Skin of body (tissue), 3 donors: ENCODE measurements around the gene MDN1. TPM values are rescaled to one million over a fixed set of nuclear protein-coding genes. Genes with fewer than 3 reads are reported as not detected.

Source experiments
- DNase-seq: peaks from one replicate; lab custom pipeline; 2025; lab: John Stamatoyannopoulos, UW
- small RNA-seq: library from RNA; depleted of rRNA; stranded (forward); fragments of <200 nt; gene quantifications from one replicate; pipeline ENCODE3, GENCODE V24; 2014; ENCODE audit warnings: low replicate concordance
- total RNA-seq: library from RNA; depleted of rRNA; stranded (reverse); fragments of >200 nt; gene quantifications from one replicate; pipeline ENCODE4 v1.2.3, GENCODE V29; 2014

Gene MDN1
- total RNA-seq, 1 donor from 2014 or later: 32.3 TPM

DNA sequence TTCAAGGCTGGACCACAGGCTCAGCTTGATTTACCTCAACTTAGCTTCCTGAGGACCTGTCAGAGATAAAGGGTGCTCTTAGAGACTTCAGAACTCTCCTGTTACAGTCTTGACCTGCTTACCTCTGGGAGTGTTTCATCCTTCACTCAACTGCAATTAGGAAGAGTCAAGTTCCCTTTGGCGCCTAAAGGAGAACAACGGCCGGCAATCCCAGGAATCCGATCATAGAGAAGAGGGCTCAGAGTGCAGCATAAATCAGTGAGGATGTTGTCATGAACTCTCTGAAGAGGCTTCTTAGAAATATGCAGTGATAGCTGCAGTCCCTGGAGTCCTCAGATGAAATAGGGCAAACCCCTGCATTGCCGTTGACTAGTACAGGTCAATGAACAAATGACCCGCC is 217.4 kb downstream of the MDN1 start:
- DNase-seq: no peak

GRCh38 chr6:89599727-89600126 is 219.9 kb downstream of the MDN1 start:
- DNase-seq: no peak

DNA sequence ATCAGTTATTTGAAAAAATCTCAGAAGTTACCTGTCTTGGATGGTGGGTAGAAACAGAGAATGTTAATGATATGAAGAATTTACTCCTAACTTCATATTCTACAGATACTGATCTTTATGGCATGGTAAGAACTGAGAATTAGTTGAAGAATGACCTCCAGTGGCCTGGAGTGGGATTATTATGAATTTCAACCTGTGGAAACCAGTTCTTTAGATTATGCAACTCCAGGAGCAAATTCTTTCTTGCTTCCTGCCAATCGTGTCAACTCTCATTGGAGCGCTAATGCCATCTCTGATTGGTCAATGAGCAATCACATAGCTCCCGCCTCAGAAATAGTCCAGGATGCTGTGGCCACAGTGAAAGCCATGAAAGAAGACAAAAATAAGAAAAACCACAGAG is 221.6 kb downstream of the MDN1 start:
- no peak for DNase-seq

GRCh38 chr6:89597372-89597771 is 222.2 kb downstream of the MDN1 start:
- DNase-seq: no peak

DNA sequence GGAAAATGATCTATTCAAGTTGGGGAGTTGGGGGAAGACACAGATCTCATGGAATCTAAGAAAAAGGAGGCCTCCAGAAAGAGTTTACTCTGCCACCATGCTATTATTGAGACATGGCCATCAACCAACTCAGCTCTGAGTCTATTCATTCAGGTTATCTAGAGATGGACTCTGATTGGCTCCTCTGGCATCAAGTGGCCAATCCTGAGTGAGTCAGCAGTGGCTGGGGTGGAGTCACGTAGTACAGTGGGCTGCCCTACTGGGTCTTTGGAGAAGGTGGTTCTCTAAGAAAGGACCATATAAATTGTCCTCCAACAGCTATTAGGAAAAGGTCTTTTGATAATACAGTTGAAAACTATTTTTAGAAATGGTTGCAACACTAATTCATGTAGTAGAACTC is 223.1 kb downstream of the MDN1 start:
- no peak for DNase-seq

- no peak for DNase-seq
Observed at GRCh38 chr6:89596056-89596455, 223.5 kb downstream of the MDN1 start.

Small RNA genes lying within 50 kb of the gene (small RNA-seq; reads per million reads assigned to genes)
- not detected for gene DNAJC19P6
- gene RF00019: not detected

Other genes starting within 250 kb of the MDN1 start
- gene LYRM2, start 181.0 kb downstream of the MDN1 start, total RNA-seq: 15.1 TPM
- gene CASP8AP2, start 10.1 kb upstream of the MDN1 start, total RNA-seq: 18.8 TPM
- not detected for gene GJA10, start 74.7 kb upstream of the MDN1 start, total RNA-seq